RWPE1 (cell line): ENCODE measurements around the gene PXDN.

Experiments used
- CTCF ChIA-PET: fragments of 350-600 bp; sonication (Branson Sonifier 250); formaldehyde crosslinking; extraction: SDS; loops from one replicate; lab custom pipeline; 2021; lab: Yijun Ruan, JAX
- POLR2A ChIA-PET: fragments of 400-600 bp; formaldehyde crosslinking; extraction: SDS; loops from one replicate; lab custom pipeline; 2020; ENCODE audit warnings: antibody characterized with exemption; ENCODE audit not compliant: low non-redundant PET; lab: Yijun Ruan, JAX
- DNase-seq: peaks from one replicate; pipeline ENCODE4 v3.0.0; 2012; ENCODE audit warnings: low spot score
- H3K27ac ChIP-seq: fragments of 450-650 bp; 2 replicates; pipeline ENCODE4 v1.5.1; 2017
- CTCF ChIP-seq: fragments of 450-650 bp; conservative IDR thresholded peaks from 2 replicates; pipeline ENCODE4 v1.5.1; 2017; ENCODE audit warnings: low read depth, mild to moderate bottlenecking

The PXDN gene

DNA sequence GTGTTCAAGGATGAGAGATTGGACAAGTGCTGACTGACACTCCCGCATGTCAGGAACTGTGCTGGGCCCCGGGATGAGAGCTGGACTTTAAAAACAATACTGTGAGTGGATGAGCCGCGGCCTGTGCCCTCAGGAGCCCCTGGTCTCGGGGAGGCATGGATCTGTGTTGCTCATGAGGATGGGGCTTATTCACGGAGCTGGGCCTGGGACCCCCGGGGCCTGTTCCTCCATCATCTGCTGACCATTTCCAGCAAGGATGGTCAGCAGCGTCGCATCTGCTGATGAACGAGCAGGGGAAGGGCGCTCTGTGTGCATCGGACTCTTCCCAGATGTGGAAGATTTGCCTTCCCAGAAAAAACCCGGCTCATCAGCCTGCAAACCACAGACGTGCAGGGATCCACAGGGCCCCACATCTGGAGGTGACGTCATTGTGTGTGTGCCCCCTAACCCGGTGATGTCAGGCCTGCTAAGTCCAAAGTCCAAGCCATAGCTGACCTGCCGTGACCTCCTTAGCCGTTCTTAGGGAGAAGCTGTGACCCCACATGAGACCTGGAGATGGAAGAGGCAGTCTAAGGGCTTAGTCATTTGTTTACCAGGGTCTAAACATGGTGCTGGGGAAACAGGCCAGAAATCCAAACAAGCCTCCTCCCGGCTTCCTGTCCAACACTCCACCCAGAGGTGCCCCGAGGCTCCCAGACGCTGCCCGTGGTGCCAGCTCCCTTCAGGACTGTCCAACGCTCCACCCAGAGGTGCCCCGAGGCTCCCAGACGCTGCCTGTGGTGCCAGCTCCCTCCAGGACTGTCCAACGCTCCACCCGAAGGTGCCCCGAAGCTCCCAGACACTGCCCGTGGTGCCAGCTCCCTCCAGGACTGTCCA, 143.9 kb downstream of the PXDN start:
- CTCF ChIA-PET: no interaction called here
- H3K27ac ChIP-seq: peak overlapping the region; percentile 10; the same call in 1 of the 2 replicates

GRCh38 chr2:1599301-1600085, 144.8 kb downstream of the PXDN start:
- CTCF ChIA-PET: no interaction called here
- no peak for DNase-seq
- no peak for TF ChIP-seq CTCF
- no peak overlapping the region for H3K27ac ChIP-seq
- POLR2A ChIA-PET: no interaction called here

More for the DNA sequence above, 143.9 kb downstream of the PXDN start:
- POLR2A ChIA-PET: no interaction called here
- DNase-seq: no peak
- TF ChIP-seq CTCF: no peak

GRCh38 chr2:1598800-1599199, 145.5 kb downstream of the PXDN start:
- POLR2A ChIA-PET: no interaction called here
- TF ChIP-seq CTCF: no peak
- CTCF ChIA-PET: no interaction called here
- DNase-seq: no peak
- H3K27ac ChIP-seq: no peak overlapping the region

- TF ChIP-seq CTCF: no peak
- CTCF ChIA-PET: no interaction called here
- no peak overlapping the region for H3K27ac ChIP-seq
- POLR2A ChIA-PET: no interaction called here
- DNase-seq: no peak
Measured at GRCh38 chr2:1598041-1598710, 146.1 kb downstream of the PXDN start.

DNA sequence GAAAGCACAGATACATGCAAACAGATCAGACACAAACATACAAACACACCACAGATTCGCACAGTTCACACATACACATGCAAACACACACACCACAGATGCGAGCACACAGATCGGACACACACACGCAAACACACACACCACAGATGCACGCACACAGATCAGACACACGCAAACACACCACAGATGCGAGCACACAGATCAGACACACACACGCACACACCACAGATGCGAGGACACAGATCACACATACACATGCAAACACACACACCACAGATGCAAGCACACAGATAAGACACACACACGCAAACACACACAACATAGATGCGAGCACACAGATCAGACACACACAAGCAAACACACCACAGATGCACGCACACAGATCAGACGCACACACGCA, 149.0 kb downstream of the PXDN start:
- no peak for DNase-seq
- TF ChIP-seq CTCF: no peak
- ChIA-PET POLR2A (no interaction called here), CTCF (interaction anchor here (0.6 kb wide), 1 partner anchor 14 kb away, joined by 5 read pairs; no protein-coding TSS in a partner anchor)
- H3K27ac ChIP-seq: no peak overlapping the region
